ENCODE data around the gene YWHAQ.

The YWHAQ gene

GRCh38 chr2:9648821-9649220 is 18.0 kb upstream of the YWHAQ start:
- H3K4me1 ChIP-seq = peaks cover 7% of the 10 kb centered on the region
- no peak overlapping the region for H3K4me3 ChIP-seq (ENCODE audit: low read depth, low read length)
- DNase-seq = no peak
- H3K36me3 ChIP-seq = no peaks in the 10 kb centered on the region
- no peaks in the 10 kb centered on the region for H3K9me3 ChIP-seq
- TF ChIP-seq CTCF (IDR thresholded peaks at IDR 0.05; ENCODE audit: low read depth, low read length) = no peak
- H3K27me3 ChIP-seq = no peaks in the 10 kb centered on the region

- no peaks in the 10 kb centered on the region for H3K27me3 ChIP-seq
- no peak for DNase-seq
- no peak for TF ChIP-seq CTCF (IDR thresholded peaks at IDR 0.05; ENCODE audit: low read depth, low read length)
- H3K4me1 ChIP-seq = no peaks in the 10 kb centered on the region
- no peaks in the 10 kb centered on the region for H3K9me3 ChIP-seq
- no peaks in the 10 kb centered on the region for H3K36me3 ChIP-seq
- H3K4me3 ChIP-seq (ENCODE audit: low read depth, low read length) = no peak overlapping the region
These were observed 17.1 kb upstream of the YWHAQ start for GRCh38 chr2:9647884-9648283.

- TF ChIP-seq CTCF (IDR thresholded peaks at IDR 0.05; ENCODE audit: low read depth, low read length) = no peak
- Histone ChIP-seq H3K4me1 (no peaks in the 10 kb centered on the region), H3K27me3 (no peaks in the 10 kb centered on the region), H3K4me3 (ENCODE audit: low read depth, low read length) (no peak overlapping the region), H3K36me3 (no peaks in the 10 kb centered on the region), H3K9me3 (no peaks in the 10 kb centered on the region)
- DNase-seq = no peak
These were observed 15.6 kb upstream of the YWHAQ start for GRCh38 chr2:9646196-9647030.

- Histone ChIP-seq H3K4me1 (no peaks in the 10 kb centered on the region), H3K27me3 (no peaks in the 10 kb centered on the region), H3K36me3 (no peaks in the 10 kb centered on the region), H3K4me3 (ENCODE audit: low read depth, low read length) (no peak overlapping the region), H3K9me3 (no peaks in the 10 kb centered on the region)
- TF ChIP-seq CTCF (IDR thresholded peaks at IDR 0.05; ENCODE audit: low read depth, low read length) = no peak
- no peak for DNase-seq
These were observed 13.8 kb upstream of the YWHAQ start for GRCh38 chr2:9644603-9645002.

GRCh38 chr2:9644021-9644420 is 13.2 kb upstream of the YWHAQ start:
- no peaks in the 10 kb centered on the region for H3K27me3 ChIP-seq
- no peaks in the 10 kb centered on the region for H3K36me3 ChIP-seq
- H3K9me3 ChIP-seq = no peaks in the 10 kb centered on the region
- no peak for TF ChIP-seq CTCF (IDR thresholded peaks at IDR 0.05; ENCODE audit: low read depth, low read length)
- H3K4me3 ChIP-seq (ENCODE audit: low read depth, low read length) = no peak overlapping the region
- no peaks in the 10 kb centered on the region; the same call in 1 of the 2 replicates for H3K4me1 ChIP-seq
- DNase-seq = no peak

GRCh38 chr2:9641641-9642040 is 10.8 kb upstream of the YWHAQ start:
- Histone ChIP-seq H3K4me1 (peaks cover 3% of the 10 kb centered on the region; the same call in 1 of the 2 replicates), H3K36me3 (no peaks in the 10 kb centered on the region), H3K27me3 (no peaks in the 10 kb centered on the region), H3K9me3 (no peaks in the 10 kb centered on the region), H3K4me3 (ENCODE audit: low read depth, low read length) (no peak overlapping the region)
- TF ChIP-seq CTCF (IDR thresholded peaks at IDR 0.05; ENCODE audit: low read depth, low read length) = no peak
- DNase-seq = no peak
